H9 (cell line): Measurements from ENCODE around the gene AP4E1. TPM values are rescaled to one million over a fixed set of nuclear protein-coding genes. Genes with fewer than 3 reads are reported as not detected.

Experiments
- DNase-seq: peaks from one replicate; pipeline ENCODE4 v3.0.0-alpha.2; 2017
- H2AFZ ChIP-seq: one replicate; pipeline ENCODE4 v1.6.1; 2013; ENCODE audit warnings: mild to moderate bottlenecking, low read length, control low read depth, moderate library complexity
- H2AK5ac ChIP-seq: 2 replicates; pipeline ENCODE4 v1.6.1; 2013; ENCODE audit warnings: low read length, control low read depth, mixed read lengths; ENCODE audit not compliant: insufficient read length
- H2BK120ac ChIP-seq: one replicate; pipeline ENCODE4 v1.6.1; 2013; ENCODE audit warnings: low read depth, mild to moderate bottlenecking, low read length, control low read depth, inconsistent platforms; ENCODE audit not compliant: poor library complexity, severe bottlenecking
- H2BK12ac ChIP-seq: 2 replicates; pipeline ENCODE4 v1.6.1; 2013; ENCODE audit warnings: low read length, control low read depth, mixed read lengths, low read depth; ENCODE audit not compliant: insufficient read length
- H2BK15ac ChIP-seq: 2 replicates; pipeline ENCODE4 v1.6.1; 2013; ENCODE audit warnings: low read depth, low read length, control low read depth
- H2BK20ac ChIP-seq: one replicate; pipeline ENCODE4 v1.6.1; 2013; ENCODE audit warnings: low read depth, mild to moderate bottlenecking, low read length, control low read depth, inconsistent platforms; ENCODE audit not compliant: poor library complexity, severe bottlenecking
- H2BK5ac ChIP-seq: 2 replicates; pipeline ENCODE4 v1.6.1; 2013; ENCODE audit warnings: low read length, control low read depth, mixed read lengths; ENCODE audit not compliant: insufficient read length
- H3K14ac ChIP-seq: 2 replicates; pipeline ENCODE4 v1.6.1; 2013; ENCODE audit warnings: low read length, control low read depth; ENCODE audit not compliant: insufficient read depth
- H3K18ac ChIP-seq: 2 replicates; pipeline ENCODE4 v1.6.1; 2013; ENCODE audit warnings: low read depth, mild to moderate bottlenecking, mixed read lengths, low read length, control low read depth; ENCODE audit not compliant: insufficient read length
- H3K23ac ChIP-seq: 2 replicates; pipeline ENCODE4 v1.6.1; 2013; ENCODE audit warnings: low read length, control low read depth, mixed read lengths, low read depth; ENCODE audit not compliant: insufficient read length
- H3K23me2 ChIP-seq: 2 replicates; pipeline ENCODE4 v1.6.1; 2013; ENCODE audit warnings: low read depth, mild to moderate bottlenecking, mixed read lengths, low read length, control low read depth; ENCODE audit not compliant: insufficient read length, poor library complexity, severe bottlenecking
- H3K27ac ChIP-seq: 2 replicates; pipeline ENCODE4 v1.5.1; 2013; ENCODE audit warnings: low read length, control low read depth, mixed read lengths, low read depth; ENCODE audit not compliant: insufficient read length
- H3K27me3 ChIP-seq: 2 replicates; pipeline ENCODE4 v1.6.1; 2013; ENCODE audit warnings: low read length, control low read depth, inconsistent platforms; ENCODE audit not compliant: insufficient read depth
- H3K4ac ChIP-seq: 2 replicates; pipeline ENCODE4 v1.6.1; 2013; ENCODE audit warnings: low read depth, mild to moderate bottlenecking, control low read depth, inconsistent platforms, low read length, moderate library complexity
- H3K4me1 ChIP-seq: 2 replicates; pipeline ENCODE4 v1.6.1; 2013; ENCODE audit warnings: low read length, control low read depth, inconsistent platforms; ENCODE audit not compliant: insufficient read depth
- H3K4me2 ChIP-seq: 2 replicates; pipeline ENCODE4 v1.6.1; 2013; ENCODE audit warnings: low read length, control low read depth, mixed read lengths; ENCODE audit not compliant: insufficient read length, insufficient read depth
- H3K56ac ChIP-seq: 2 replicates; pipeline ENCODE4 v1.6.1; 2013; ENCODE audit warnings: low read depth, mild to moderate bottlenecking, mixed read lengths, low read length, control low read depth; ENCODE audit not compliant: insufficient read length
- H3K79me1 ChIP-seq: 2 replicates; pipeline ENCODE4 v1.6.1; 2013; ENCODE audit warnings: low read depth, mild to moderate bottlenecking, moderate library complexity, low read length, control low read depth, inconsistent platforms; ENCODE audit not compliant: insufficient read depth, poor library complexity, severe bottlenecking
- H3K79me2 ChIP-seq: 2 replicates; pipeline ENCODE4 v1.6.1; 2013; ENCODE audit warnings: low read length, control low read depth, inconsistent platforms; ENCODE audit not compliant: insufficient read depth
- H3K9ac ChIP-seq: 2 replicates; pipeline ENCODE4 v1.6.1; 2013; ENCODE audit warnings: low read length, control low read depth, mixed read lengths; ENCODE audit not compliant: insufficient read length; ENCODE audit errors: extremely low read depth
- H3K9me3 ChIP-seq: one replicate; pipeline ENCODE4 v1.6.1; 2013; ENCODE audit warnings: low read depth, low read length, inconsistent platforms; ENCODE audit not compliant: control insufficient read depth
- H3T11ph ChIP-seq: one replicate; pipeline ENCODE4 v1.6.1; 2013; ENCODE audit warnings: mild to moderate bottlenecking, low read length, control low read depth, inconsistent platforms
- H4K20me1 ChIP-seq: one replicate; pipeline ENCODE4 v1.6.1; 2013; ENCODE audit not compliant: control insufficient read depth, insufficient read length, insufficient read depth
- H4K5ac ChIP-seq: 2 replicates; pipeline ENCODE4 v1.6.1; 2013; ENCODE audit warnings: low read depth, mild to moderate bottlenecking, mixed read lengths, low read length, control low read depth; ENCODE audit not compliant: insufficient read length
- H4K8ac ChIP-seq: replicated peaks from 2 replicates; pipeline ENCODE4 v1.6.1; 2013; ENCODE audit warnings: low read length, control low read depth, mixed read lengths, low read depth; ENCODE audit not compliant: insufficient read length
- H4K91ac ChIP-seq: 2 replicates; pipeline ENCODE4 v1.6.1; 2013; ENCODE audit warnings: low read depth, mild to moderate bottlenecking, moderate library complexity, mixed read lengths, low read length, control low read depth; ENCODE audit not compliant: insufficient read length
- H3K27ac Mint-ChIP-seq, 3 experiments: 2 replicates in 2 of 3; 3 replicates in 1 of 3; pipeline ENCODE4 v1.8.0; 2020 to 2021; ENCODE audit warnings: mixed read lengths in 3 of 3, mild to moderate bottlenecking in 1 of 3, moderate library complexity in 1 of 3
- H3K27me3 Mint-ChIP-seq: 2 replicates; pipeline ENCODE4 v1.8.0; 2021; ENCODE audit warnings: low read depth, mild to moderate bottlenecking, moderate library complexity, mixed read lengths
- H3K36me3 Mint-ChIP-seq, 3 experiments: 2 replicates in 2 of 3; 3 replicates in 1 of 3; pipeline ENCODE4 v1.8.0; 2020 to 2021; ENCODE audit warnings: low read depth in 3 of 3, mixed read lengths in 3 of 3; ENCODE audit not compliant: insufficient read depth in 1 of 3
- H3K4me1 Mint-ChIP-seq, 2 experiments: 2 replicates each; pipeline ENCODE4 v1.8.0; 2020; ENCODE audit warnings: mixed read lengths in 2 of 2
- H3K4me3 Mint-ChIP-seq, 2 experiments: 2 replicates in 1 of 2; 3 replicates in 1 of 2; pipeline ENCODE4 v1.8.0; 2020 to 2021; ENCODE audit warnings: mild to moderate bottlenecking in 2 of 2, mixed read lengths in 2 of 2, moderate library complexity in 1 of 2
- H3K9me3 Mint-ChIP-seq, 2 experiments: 2 replicates in 1 of 2; 3 replicates in 1 of 2; pipeline ENCODE4 v1.8.0; 2020; ENCODE audit warnings: mild to moderate bottlenecking in 2 of 2, mixed read lengths in 2 of 2, moderate library complexity in 1 of 2
- CTCF ChIP-seq: fragments of 200-600 bp; sonication (generic); conservative IDR thresholded peaks from 3 replicates; pipeline ENCODE4 v1.8.0; 2021; ENCODE audit warnings: antibody characterized with exemption, mild to moderate bottlenecking
- whole genome bisulfite sequencing: extraction: QIAGEN DNeasy Blood & Tissue Kit; methylation state at CpG from one replicate; pipeline ENCODE4 v1.1.7; 2013; ENCODE audit warnings: missing lambda C conversion rate, low lambda C conversion rate, mixed read lengths; ENCODE audit not compliant: insufficient read length; ENCODE audit errors: extremely low coverage; 5-methylcytosine and 5-hydroxymethylcytosine counted together
- total RNA-seq: library from RNA; stranded (reverse); gene quantifications from 2 replicates; pipeline ENCODE4 v1.2.1, GENCODE V29; 2021

The AP4E1 gene
- total RNA-seq, 1 experiment from 2014 or later = 13.8 TPM

- H2AK5ac ChIP-seq = no peak overlapping the region
- Mint-ChIP-seq H3K4me3 (no peak overlapping the region), H3K27ac (no peak overlapping the region; a peak in 1 of 7 replicates), H3K27me3 (no peaks in the 10 kb centered on the region), H3K4me1 (peaks cover 27 to 35% of the 10 kb centered on the region in 2 experiments), H3K36me3 (peaks cover 0 to 2% (median 1%) of the 10 kb centered on the region in 3 experiments; a peak in 2 of 7 replicates), H3K9me3 (no peaks in the 10 kb centered on the region)
- H3K79me1 ChIP-seq = no peaks in the 10 kb centered on the region
- no peaks in the 10 kb centered on the region for H3K9me3 ChIP-seq
- no peak overlapping the region for H4K91ac ChIP-seq
- DNase-seq = no peak
- H3K9ac ChIP-seq = no peak overlapping the region
- no peaks in the 10 kb centered on the region for H3K27me3 ChIP-seq
- H3K56ac ChIP-seq = no peak overlapping the region
- no peaks in the 10 kb centered on the region for H4K20me1 ChIP-seq
- H3K79me2 ChIP-seq = no peaks in the 10 kb centered on the region
- H3K4ac ChIP-seq = no peak overlapping the region
- peaks cover 2% of the 10 kb centered on the region; the same call in 1 of the 2 replicates for H3K4me1 ChIP-seq
- H3K23ac ChIP-seq = no peak overlapping the region
- H2BK15ac ChIP-seq = no peak overlapping the region
- no peak overlapping the region for H2BK12ac ChIP-seq
- H3K14ac ChIP-seq = no peak overlapping the region
- H3K27ac ChIP-seq = no peak overlapping the region
- no peak overlapping the region for H3T11ph ChIP-seq
- TF ChIP-seq CTCF = no peak
- H2BK120ac ChIP-seq = no peak overlapping the region
- H2AFZ ChIP-seq = no peak overlapping the region
- no peak overlapping the region for H3K18ac ChIP-seq
- H2BK5ac ChIP-seq = no peak overlapping the region
- H2BK20ac ChIP-seq = no peak overlapping the region
- no peaks in the 10 kb centered on the region for H3K23me2 ChIP-seq
- H3K4me2 ChIP-seq = no peak overlapping the region
- WGBS = no CpG with 5 or more reads among the region's 3 CpGs
- H4K8ac ChIP-seq = no peak overlapping the region
- no peak overlapping the region for H4K5ac ChIP-seq
Observed at GRCh38 chr15:51046799-51047449, 138.4 kb downstream of the AP4E1 start.
